ENCODE results near the gene ZNF433.
A peak's percentile ranks its signal among the peaks of the same experiment; 100 is the strongest.
"Not testable (repeated sequence)": the region's sequence is repeated elsewhere in the genome, so short reads cannot be mapped to it uniquely, and the experiment has no call there.

The ZNF433 gene

GRCh38 chr19:12035220-12036172 lies at the start of gene ZNF433:
ZNF433 (minus strand) TSS chr19:12035679; CDS start chr19:12035539, 140 bp downstream.
- ATAC-seq (ENCODE audit: insufficient read depth, low read depth) = no peak
- H4K20me1 ChIP-seq (ENCODE audit: insufficient read depth, low read length) = no peaks in the 10 kb centered on the region
- no peak within 1 kb of the TSS for H2AFZ ChIP-seq (ENCODE audit: low read depth, low read length)

DNA sequence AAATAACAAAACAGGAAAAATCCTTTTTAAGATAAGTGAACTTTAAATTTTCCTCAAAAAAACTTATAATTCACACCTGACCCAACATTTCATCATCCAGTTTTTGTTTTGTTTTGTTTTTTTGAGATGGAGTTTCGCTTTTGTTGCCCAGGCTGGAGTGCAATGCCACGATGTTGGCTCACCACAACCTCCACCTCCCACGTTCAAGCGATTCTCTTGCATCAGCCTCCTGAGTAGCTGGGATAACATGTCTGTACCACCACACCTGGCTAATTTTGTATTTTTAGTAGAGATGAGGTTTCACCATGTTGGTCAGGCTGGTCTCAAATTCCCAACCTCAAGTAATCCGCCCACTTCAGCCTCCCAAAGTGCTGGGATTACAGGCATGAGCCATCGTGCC lies 47.9 kb upstream of the ZNF433 start:
- H3K4me2 ChIP-seq (ENCODE audit: insufficient read depth, low read length); H3K27me3 ChIP-seq (ENCODE audit: insufficient read depth, low read length, poor library complexity); H3K79me2 ChIP-seq (ENCODE audit: insufficient read depth, low read length); H3K9ac ChIP-seq (ENCODE audit: low read depth, low read length); H3K36me3 ChIP-seq (ENCODE audit: insufficient read depth, low read length); H2AFZ ChIP-seq (ENCODE audit: low read depth, low read length); H4K20me1 ChIP-seq (ENCODE audit: insufficient read depth, low read length); H3K4me3 ChIP-seq (ENCODE audit: low read depth in 1 of 2, low read length in 2 of 2): not testable (repeated sequence)
- Histone ChIP-seq H3K27ac (ENCODE audit: low read length) (peak overlapping the region; percentile 55; the same call in 1 of the 2 replicates), H3K9me3 (ENCODE audit: insufficient read depth, low read length, severe bottlenecking) (peaks cover 12% of the 10 kb centered on the region), H3K4me1 (ENCODE audit: insufficient read depth, low read length) (peaks cover 18% of the 10 kb centered on the region)
- peak; percentile 58; the same call in 2 of the 3 replicates for ATAC-seq (ENCODE audit: insufficient read depth, low read depth)
- peak; percentile 47 for DNase-seq

More at GRCh38 chr19:12035220-12036172, at the start of gene ZNF433:
- Histone ChIP-seq H3K79me2 (ENCODE audit: insufficient read depth, low read length) (no peaks in the 10 kb centered on the region), H3K27me3 (ENCODE audit: insufficient read depth, low read length, poor library complexity) (no peaks in the 10 kb centered on the region), H3K4me3 (ENCODE audit: low read depth in 1 of 2, low read length in 2 of 2) (no peak within 1 kb of the TSS), H3K4me2 (ENCODE audit: insufficient read depth, low read length) (no peak within 1 kb of the TSS), H3K4me1 (ENCODE audit: insufficient read depth, low read length) (no peaks in the 10 kb centered on the region), H3K9me3 (ENCODE audit: insufficient read depth, low read length, severe bottlenecking) (peaks cover 4% of the 10 kb centered on the region), H3K9ac (ENCODE audit: low read depth, low read length) (no peak within 1 kb of the TSS), H3K36me3 (ENCODE audit: insufficient read depth, low read length) (peaks cover 27% of the 10 kb centered on the region), H3K27ac (ENCODE audit: low read length) (no peak within 1 kb of the TSS)
- no peak for DNase-seq
- no peak for TF ChIP-seq EZH2 (IDR thresholded peaks at IDR 0.05; ENCODE audit: borderline replicate concordance, low read depth, low read length, severe bottlenecking)
- TF ChIP-seq, protein P1, sequence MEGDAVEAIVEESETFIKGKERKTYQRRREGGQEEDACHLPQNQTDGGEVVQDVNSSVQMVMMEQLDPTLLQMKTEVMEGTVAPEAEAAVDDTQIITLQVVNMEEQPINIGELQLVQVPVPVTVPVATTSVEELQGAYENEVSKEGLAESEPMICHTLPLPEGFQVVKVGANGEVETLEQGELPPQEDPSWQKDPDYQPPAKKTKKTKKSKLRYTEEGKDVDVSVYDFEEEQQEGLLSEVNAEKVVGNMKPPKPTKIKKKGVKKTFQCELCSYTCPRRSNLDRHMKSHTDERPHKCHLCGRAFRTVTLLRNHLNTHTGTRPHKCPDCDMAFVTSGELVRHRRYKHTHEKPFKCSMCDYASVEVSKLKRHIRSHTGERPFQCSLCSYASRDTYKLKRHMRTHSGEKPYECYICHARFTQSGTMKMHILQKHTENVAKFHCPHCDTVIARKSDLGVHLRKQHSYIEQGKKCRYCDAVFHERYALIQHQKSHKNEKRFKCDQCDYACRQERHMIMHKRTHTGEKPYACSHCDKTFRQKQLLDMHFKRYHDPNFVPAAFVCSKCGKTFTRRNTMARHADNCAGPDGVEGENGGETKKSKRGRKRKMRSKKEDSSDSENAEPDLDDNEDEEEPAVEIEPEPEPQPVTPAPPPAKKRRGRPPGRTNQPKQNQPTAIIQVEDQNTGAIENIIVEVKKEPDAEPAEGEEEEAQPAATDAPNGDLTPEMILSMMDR (IDR thresholded peaks at IDR 0.05; ENCODE audit: borderline replicate concordance, extremely low read depth, low read length, poor library complexity, severe bottlenecking) = no peak

DNA sequence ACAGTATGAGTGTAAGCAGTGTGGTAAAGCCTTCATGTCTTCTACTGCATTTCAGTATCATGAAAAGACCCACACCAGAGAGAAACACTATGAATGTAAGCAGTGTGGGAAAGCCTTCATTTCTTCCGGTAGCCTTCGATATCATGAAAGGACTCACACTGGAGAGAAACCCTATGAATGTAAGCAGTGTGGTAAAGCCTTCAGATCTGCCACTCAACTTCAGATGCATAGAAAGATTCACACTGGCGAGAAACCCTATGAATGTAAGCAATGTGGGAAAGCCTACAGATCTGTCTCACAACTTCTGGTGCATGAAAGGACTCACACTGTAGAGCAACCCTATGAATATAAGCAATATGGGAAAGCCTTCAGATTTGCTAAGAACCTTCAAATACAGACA lies 41.9 kb upstream of the ZNF433 start:
- H3K9me3 ChIP-seq (ENCODE audit: insufficient read depth, low read length, severe bottlenecking) = peaks cover 57% of the 10 kb centered on the region
- no peak overlapping the region for H3K4me3 ChIP-seq (ENCODE audit: low read depth in 1 of 2, low read length in 2 of 2)
- H3K9ac ChIP-seq (ENCODE audit: low read depth, low read length) = no peak overlapping the region
- H3K27me3 ChIP-seq (ENCODE audit: insufficient read depth, low read length, poor library complexity) = no peaks in the 10 kb centered on the region
- TF ChIP-seq EZH2 (IDR thresholded peaks at IDR 0.05; ENCODE audit: borderline replicate concordance, low read depth, low read length, severe bottlenecking) = no peak
- TF ChIP-seq, protein P1 (IDR thresholded peaks at IDR 0.05; ENCODE audit: borderline replicate concordance, extremely low read depth, low read length, poor library complexity, severe bottlenecking) = no peak
- H3K79me2 ChIP-seq (ENCODE audit: insufficient read depth, low read length) = no peaks in the 10 kb centered on the region
- H3K36me3 ChIP-seq (ENCODE audit: insufficient read depth, low read length) = peaks cover 51% of the 10 kb centered on the region
- no peak overlapping the region for H2AFZ ChIP-seq (ENCODE audit: low read depth, low read length)
- ATAC-seq (ENCODE audit: insufficient read depth, low read depth) (no peak), DNase-seq (no peak)
- H3K4me1 ChIP-seq (ENCODE audit: insufficient read depth, low read length) = peaks cover 18% of the 10 kb centered on the region
- H4K20me1 ChIP-seq (ENCODE audit: insufficient read depth, low read length) = no peaks in the 10 kb centered on the region
- no peak overlapping the region for H3K4me2 ChIP-seq (ENCODE audit: insufficient read depth, low read length)
- no peak overlapping the region for H3K27ac ChIP-seq (ENCODE audit: low read length)

- H3K79me2 ChIP-seq (ENCODE audit: insufficient read depth, low read length); DNase-seq; H2AFZ ChIP-seq (ENCODE audit: low read depth, low read length); H3K4me2 ChIP-seq (ENCODE audit: insufficient read depth, low read length); H3K27ac ChIP-seq (ENCODE audit: low read length); ATAC-seq (ENCODE audit: insufficient read depth, low read depth); H4K20me1 ChIP-seq (ENCODE audit: insufficient read depth, low read length); H3K9ac ChIP-seq (ENCODE audit: low read depth, low read length); H3K27me3 ChIP-seq (ENCODE audit: insufficient read depth, low read length, poor library complexity); H3K4me3 ChIP-seq (ENCODE audit: low read depth in 1 of 2, low read length in 2 of 2): not testable (repeated sequence)
- peaks cover 60% of the 10 kb centered on the region for H3K9me3 ChIP-seq (ENCODE audit: insufficient read depth, low read length, severe bottlenecking)
- H3K36me3 ChIP-seq (ENCODE audit: insufficient read depth, low read length) = peaks cover 58% of the 10 kb centered on the region
- peaks cover 18% of the 10 kb centered on the region for H3K4me1 ChIP-seq (ENCODE audit: insufficient read depth, low read length)
Measured at GRCh38 chr19:12076331-12076730, 40.9 kb upstream of the ZNF433 start.

All from DND-41 (cell line).